Tibial artery (tissue), 4 donors: ENCODE data around the gene OR10A6.

Source experiments
- DNase-seq, 2 donors: peaks; one replicate each; pipeline ENCODE4 v3.0.0-alpha.2; 2019
- H3K27ac ChIP-seq, 2 donors: fragments of 200-600 bp; sonication (generic) in 1 of 2; 1 replicate in 1 of 2; 2 replicates in 1 of 2; pipeline ENCODE4 v1.5.1; 2018 to 2019; ENCODE audit warnings: mild to moderate bottlenecking in 1 of 2
- H3K27me3 ChIP-seq, 2 donors: fragments of 200-600 bp; sonication (generic) in 1 of 2; one replicate each; pipeline versions ENCODE4 v1.5.1 to v1.6.0; 2016 to 2019
- H3K36me3 ChIP-seq, 3 donors: fragments of 200-600 bp; sonication (generic) in 2 of 3; one replicate each; pipeline ENCODE4 v1.5.1; 2016 to 2019; ENCODE audit warnings: mild to moderate bottlenecking in 2 of 3
- H3K4me1 ChIP-seq, 4 donors: fragments of 200-600 bp; sonication (generic) in 2 of 4; 1 replicate in 3 of 4; 2 replicates in 1 of 4; pipeline ENCODE4 v1.5.1; 2016 to 2019
- H3K4me3 ChIP-seq, 2 donors: fragments of 200-600 bp; sonication (generic) in 1 of 2; 1 replicate in 1 of 2; 2 replicates in 1 of 2; pipeline ENCODE4 v1.5.1; 2018 to 2019; ENCODE audit warnings: mild to moderate bottlenecking in 2 of 2
- H3K9me3 ChIP-seq, 3 donors: fragments of 200-600 bp; sonication (generic) in 1 of 3; one replicate each; pipeline ENCODE4 v1.5.1; 2016 to 2019
- CTCF ChIP-seq, 2 experiments: fragments of 200-600 bp in 1 of 2; fragments of 450-650 bp in 1 of 2; IDR thresholded peaks; one replicate each; pipeline ENCODE4 v1.5.1; 2017 to 2019; ENCODE audit warnings: antibody characterized with exemption in 2 of 2, mild to moderate bottlenecking in 1 of 2, moderate library complexity in 1 of 2
- intact Hi-C: fragments of 100-400 bp; cut with DNase I; formaldehyde crosslinking; loops from one replicate; pipeline ENCODE4 v1.15.0; 2023; ENCODE audit warnings: low total_unique reads

The OR10A6 gene

GRCh38 chr11:7969756-7970646 is 38.9 kb upstream of the OR10A6 start:
- Histone ChIP-seq H3K27ac (no peak overlapping the region), H3K36me3 (no peaks in the 10 kb centered on the region), H3K27me3 (no peaks in the 10 kb centered on the region), H3K4me3 (no peak overlapping the region), H3K9me3 (no peaks in the 10 kb centered on the region), H3K4me1 (no peaks in the 10 kb centered on the region)
- TF ChIP-seq CTCF (IDR thresholded peaks at IDR 0.05) = no peak
- intact Hi-C loops = no loop called here
- DNase-seq = no peak

DNA sequence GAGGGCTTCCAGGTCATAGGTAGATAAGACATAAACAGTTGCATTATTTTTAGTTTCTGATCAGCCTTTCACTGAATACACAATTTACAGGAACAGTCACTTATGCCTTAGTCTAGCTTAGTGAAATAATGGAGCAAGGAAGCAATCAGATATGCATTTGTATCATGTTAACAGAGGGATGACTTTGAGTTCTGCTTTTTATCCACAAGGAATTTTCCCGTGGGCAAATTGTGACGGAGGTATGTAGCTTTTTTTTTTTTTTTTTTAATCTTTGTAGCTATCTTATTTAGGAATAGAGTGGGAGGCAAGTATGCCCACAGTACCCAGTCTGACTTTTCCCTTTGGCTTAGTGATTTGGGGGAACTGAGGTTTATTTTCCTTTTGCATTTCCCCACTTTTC is 37.6 kb upstream of the OR10A6 start:
- Histone ChIP-seq H3K9me3 (no peaks in the 10 kb centered on the region), H3K36me3 (no peaks in the 10 kb centered on the region), H3K4me1 (no peaks in the 10 kb centered on the region), H3K27ac (no peak overlapping the region), H3K27me3 (no peaks in the 10 kb centered on the region), H3K4me3 (no peak overlapping the region)
- no peak for TF ChIP-seq CTCF (IDR thresholded peaks at IDR 0.05)
- intact Hi-C loops = no loop called here
- DNase-seq = no peak

- no peaks in the 10 kb centered on the region for H3K36me3 ChIP-seq
- no peaks in the 10 kb centered on the region for H3K27me3 ChIP-seq
- intact Hi-C loops = no loop called here
- DNase-seq = no peak
- no peak for TF ChIP-seq CTCF (IDR thresholded peaks at IDR 0.05)
- H3K27ac ChIP-seq = no peak overlapping the region
- no peaks in the 10 kb centered on the region for H3K9me3 ChIP-seq
- H3K4me3 ChIP-seq = no peak overlapping the region
- H3K4me1 ChIP-seq = no peaks in the 10 kb centered on the region
Measured at GRCh38 chr11:7967826-7968225, 36.8 kb upstream of the OR10A6 start.

DNA sequence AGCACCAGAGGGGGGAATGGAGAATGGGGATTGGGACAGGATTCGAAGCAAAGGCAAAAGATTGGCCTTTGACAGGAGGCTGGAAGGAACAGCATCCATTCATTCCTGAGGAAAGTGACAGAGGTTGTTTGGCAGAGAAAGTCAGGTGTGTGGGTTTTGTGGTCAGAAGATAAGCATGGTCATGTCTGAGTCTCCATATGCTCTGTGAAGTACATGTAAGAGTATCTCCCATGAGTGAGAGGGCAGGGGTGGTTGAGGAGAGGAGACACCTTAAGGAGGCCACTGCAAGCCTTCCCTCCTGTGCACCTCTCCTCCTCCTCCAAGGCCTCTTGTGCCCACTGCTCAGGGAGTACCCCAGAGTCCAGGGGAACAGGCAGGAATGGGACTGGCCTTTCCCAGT is 36.0 kb upstream of the OR10A6 start:
- H3K9me3 ChIP-seq = no peaks in the 10 kb centered on the region
- H3K36me3 ChIP-seq = no peaks in the 10 kb centered on the region
- intact Hi-C loops = no loop called here
- no peak for DNase-seq
- no peak overlapping the region for H3K4me3 ChIP-seq
- no peaks in the 10 kb centered on the region for H3K27me3 ChIP-seq
- no peak for TF ChIP-seq CTCF (IDR thresholded peaks at IDR 0.05)
- no peaks in the 10 kb centered on the region for H3K4me1 ChIP-seq
- H3K27ac ChIP-seq = no peak overlapping the region

- no peak for TF ChIP-seq CTCF (IDR thresholded peaks at IDR 0.05)
Measured at GRCh38 chr11:7965386-7965785, 34.3 kb upstream of the OR10A6 start, which contains the start of gene NLRP10. Gene NLRP10 (minus strand): TSS chr11:7965447. CDS start chr11:7963495, 1,952 bp downstream.

More at GRCh38 chr11:7965386-7965785, 34.3 kb upstream of the OR10A6 start, which contains the start of gene NLRP10:
- H3K4me3 ChIP-seq = no peak within 1 kb of the TSS
- DNase-seq = no peak
- intact Hi-C loops = no loop called here
- no peaks in the 10 kb centered on the region for H3K9me3 ChIP-seq
- H3K27me3 ChIP-seq = peaks cover 0 to 3% of the 10 kb centered on the region in 2 donors
- H3K27ac ChIP-seq = no peak within 1 kb of the TSS
- H3K4me1 ChIP-seq = no peaks in the 10 kb centered on the region
- H3K36me3 ChIP-seq = no peaks in the 10 kb centered on the region
